NCI-H82 treated with DMSO at 0.1 percent for 48 hours (cell line): ENCODE measurements around the gene SKI.

Experiments
- DNase-seq: peaks from one replicate; lab custom pipeline; 2025; ENCODE audit not compliant: unreplicated experiment; lab: John Stamatoyannopoulos, UW

The SKI gene

GRCh38 chr1:2228157-2228594, at the start of gene SKI:
SKI (plus strand) TSS chr1:2228319; CDS start chr1:2228767, 448 bp downstream.
- no peak for DNase-seq

GRCh38 chr1:2178875-2179274, 49.2 kb upstream of the SKI start:
- no peak for DNase-seq

- DNase-seq = no peak
Observed at GRCh38 chr1:2179283-2180013, 48.7 kb upstream of the SKI start.

GRCh38 chr1:2180297-2181245, 47.5 kb upstream of the SKI start:
- no peak for DNase-seq

GRCh38 chr1:2181271-2181670, 46.8 kb upstream of the SKI start:
- no peak for DNase-seq

GRCh38 chr1:2181752-2182151, 46.4 kb upstream of the SKI start:
- no peak for DNase-seq

GRCh38 chr1:2182376-2182775, 45.7 kb upstream of the SKI start:
- no peak for DNase-seq

GRCh38 chr1:2183937-2184334, 44.2 kb upstream of the SKI start:
- no peak for DNase-seq

- DNase-seq = no peak
Observed at GRCh38 chr1:2184531-2184930, 43.6 kb upstream of the SKI start.

GRCh38 chr1:2184934-2185333, 43.2 kb upstream of the SKI start:
- DNase-seq = no peak

GRCh38 chr1:2185880-2186855, 42.0 kb upstream of the SKI start:
- no peak for DNase-seq

GRCh38 chr1:2186901-2187300, 41.2 kb upstream of the SKI start:
- DNase-seq = no peak

- DNase-seq = no peak
Observed at GRCh38 chr1:2187619-2188018, 40.5 kb upstream of the SKI start.

GRCh38 chr1:2188336-2188735, 39.8 kb upstream of the SKI start:
- no peak for DNase-seq

GRCh38 chr1:2189459-2190425, 38.4 kb upstream of the SKI start:
- DNase-seq = peak; percentile 92

- no peak for DNase-seq
Observed at GRCh38 chr1:2190491-2190976, 37.6 kb upstream of the SKI start.

- DNase-seq = no peak
Observed at GRCh38 chr1:2192031-2192995, 35.8 kb upstream of the SKI start.

GRCh38 chr1:2193514-2194281, 34.4 kb upstream of the SKI start:
- no peak for DNase-seq
